ENCODE data around the gene MAL.

Gene MAL

DNA sequence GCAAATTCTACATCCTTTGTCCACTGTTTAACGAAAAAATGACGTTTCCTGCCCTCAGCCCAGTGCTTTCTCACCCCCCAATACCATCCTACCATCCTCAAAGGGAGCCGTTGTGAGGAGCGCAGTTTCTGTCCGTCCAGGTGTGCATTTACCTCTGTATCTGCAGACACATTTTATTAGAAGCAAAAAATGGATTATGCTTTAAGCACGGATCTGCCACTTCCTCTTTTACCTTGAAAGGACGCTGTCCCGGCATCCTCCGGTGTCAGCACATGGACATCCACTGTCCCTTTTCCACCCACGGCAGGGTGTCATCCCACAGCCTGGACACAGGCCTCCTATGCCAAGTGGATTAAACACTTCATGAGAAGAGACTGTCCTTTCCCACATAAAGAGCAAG, 7.2 kb upstream of the MAL start:
- in situ Hi-C loops (cut with MboI; ENCODE audit: low sequenced_read_pairs, unreplicated experiment) = loop anchor here (10.0 kb wide), 2 partner anchors 56 to 96 kb away; no protein-coding TSS in a partner anchor
- TF ChIP-seq, protein P1, sequence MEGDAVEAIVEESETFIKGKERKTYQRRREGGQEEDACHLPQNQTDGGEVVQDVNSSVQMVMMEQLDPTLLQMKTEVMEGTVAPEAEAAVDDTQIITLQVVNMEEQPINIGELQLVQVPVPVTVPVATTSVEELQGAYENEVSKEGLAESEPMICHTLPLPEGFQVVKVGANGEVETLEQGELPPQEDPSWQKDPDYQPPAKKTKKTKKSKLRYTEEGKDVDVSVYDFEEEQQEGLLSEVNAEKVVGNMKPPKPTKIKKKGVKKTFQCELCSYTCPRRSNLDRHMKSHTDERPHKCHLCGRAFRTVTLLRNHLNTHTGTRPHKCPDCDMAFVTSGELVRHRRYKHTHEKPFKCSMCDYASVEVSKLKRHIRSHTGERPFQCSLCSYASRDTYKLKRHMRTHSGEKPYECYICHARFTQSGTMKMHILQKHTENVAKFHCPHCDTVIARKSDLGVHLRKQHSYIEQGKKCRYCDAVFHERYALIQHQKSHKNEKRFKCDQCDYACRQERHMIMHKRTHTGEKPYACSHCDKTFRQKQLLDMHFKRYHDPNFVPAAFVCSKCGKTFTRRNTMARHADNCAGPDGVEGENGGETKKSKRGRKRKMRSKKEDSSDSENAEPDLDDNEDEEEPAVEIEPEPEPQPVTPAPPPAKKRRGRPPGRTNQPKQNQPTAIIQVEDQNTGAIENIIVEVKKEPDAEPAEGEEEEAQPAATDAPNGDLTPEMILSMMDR (IDR thresholded peaks at IDR 0.05; ENCODE audit: borderline replicate concordance, control extremely low read depth, extremely low read depth, insufficient read depth, missing control alignments) = no peak
- DNase-seq (ENCODE audit: low spot score) = no peak

GRCh38 chr2:95018861-95019550, 6.5 kb upstream of the MAL start:
- DNase-seq (ENCODE audit: low spot score) = no peak
- TF ChIP-seq, protein P1 (IDR thresholded peaks at IDR 0.05; ENCODE audit: borderline replicate concordance, control extremely low read depth, extremely low read depth, insufficient read depth, missing control alignments) = no peak
- in situ Hi-C loops (cut with MboI; ENCODE audit: low sequenced_read_pairs, unreplicated experiment) = loop anchor here (10.0 kb wide), 2 partner anchors 56 to 96 kb away; no protein-coding TSS in a partner anchor

DNA sequence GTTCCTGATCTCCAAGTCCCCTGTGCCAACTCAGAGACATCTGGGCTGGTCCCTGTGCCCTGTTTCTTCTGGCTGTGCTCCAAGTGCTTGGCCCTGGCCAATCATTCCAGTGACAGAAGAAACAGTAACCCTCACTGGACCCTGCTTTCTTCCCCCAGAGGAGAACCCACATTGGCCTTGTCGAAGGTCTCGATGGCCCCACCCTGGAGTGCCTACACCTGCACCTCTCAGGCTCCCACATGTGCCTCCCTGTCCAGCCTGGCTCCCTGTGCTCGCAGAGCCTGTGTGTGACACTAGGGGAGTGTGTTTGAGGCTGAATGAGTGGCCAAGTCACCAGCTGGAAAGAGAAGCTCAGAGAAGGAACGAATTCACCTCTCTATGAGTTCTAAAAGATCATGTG, 5.9 kb upstream of the MAL start:
- TF ChIP-seq, protein P1 (IDR thresholded peaks at IDR 0.05; ENCODE audit: borderline replicate concordance, control extremely low read depth, extremely low read depth, insufficient read depth, missing control alignments) = no peak
- DNase-seq (ENCODE audit: low spot score) = no peak
- in situ Hi-C loops (cut with MboI; ENCODE audit: low sequenced_read_pairs, unreplicated experiment) = loop anchor here (10.0 kb wide), 2 partner anchors 55 to 95 kb away; no protein-coding TSS in a partner anchor

DNA sequence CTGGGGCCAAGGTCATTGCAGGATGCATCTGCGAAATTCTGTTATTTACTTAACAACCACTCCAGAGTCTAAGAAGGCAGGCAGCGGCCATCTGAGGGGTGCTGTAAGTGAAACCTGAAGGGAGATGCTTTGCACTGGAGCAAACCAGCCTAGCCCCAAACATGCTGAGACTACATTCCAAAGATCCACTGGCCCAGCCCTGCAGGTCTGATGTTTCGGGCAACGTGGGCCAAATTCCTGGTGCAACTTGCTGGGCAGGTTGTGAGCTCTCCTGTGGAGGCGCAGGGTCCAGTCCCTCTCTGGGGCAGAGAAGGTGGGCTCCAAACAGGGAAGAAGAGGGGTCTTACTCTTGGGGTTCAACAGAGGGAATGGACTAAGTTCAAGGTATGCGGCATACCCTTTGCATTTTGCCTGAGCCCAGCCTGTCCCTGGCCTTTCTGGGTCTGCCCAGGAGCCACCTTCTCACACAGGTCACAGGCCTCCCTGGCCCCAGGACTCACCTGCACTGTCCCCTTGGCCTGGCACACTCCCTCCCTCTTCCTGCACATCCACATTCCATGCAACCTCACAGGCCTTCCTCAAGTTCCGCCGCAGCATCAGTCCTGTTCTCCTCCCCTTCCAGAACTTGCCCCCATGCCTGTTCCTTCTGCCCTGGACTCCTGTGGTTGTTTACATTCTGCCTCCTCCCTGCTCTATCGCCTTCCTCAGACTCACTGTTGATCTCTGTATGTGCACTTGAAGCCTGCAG, 5.1 kb upstream of the MAL start:
- TF ChIP-seq, protein P1 (IDR thresholded peaks at IDR 0.05; ENCODE audit: borderline replicate concordance, control extremely low read depth, extremely low read depth, insufficient read depth, missing control alignments) = no peak
- in situ Hi-C loops (cut with MboI; ENCODE audit: low sequenced_read_pairs, unreplicated experiment) = no loop called here
- DNase-seq (ENCODE audit: low spot score) = no peak

- in situ Hi-C loops (cut with MboI; ENCODE audit: low sequenced_read_pairs, unreplicated experiment) = no loop called here
- no peak for DNase-seq (ENCODE audit: low spot score)
- TF ChIP-seq, protein P1 (IDR thresholded peaks at IDR 0.05; ENCODE audit: borderline replicate concordance, control extremely low read depth, extremely low read depth, insufficient read depth, missing control alignments) = no peak
Observed at GRCh38 chr2:95021023-95021416, 4.5 kb upstream of the MAL start.

- in situ Hi-C loops (cut with MboI; ENCODE audit: low sequenced_read_pairs, unreplicated experiment) = no loop called here
- DNase-seq (ENCODE audit: low spot score) = no peak
- TF ChIP-seq, protein P1 (IDR thresholded peaks at IDR 0.05; ENCODE audit: borderline replicate concordance, control extremely low read depth, extremely low read depth, insufficient read depth, missing control alignments) = no peak
Observed at GRCh38 chr2:95021847-95022246, 3.7 kb upstream of the MAL start.

Data from GM13976 (cell line).